Activated CD8-positive, alpha-beta T cell treated with anti-CD3 and anti-CD28 coated beads for 36 hours (primary cell): Measurements from ENCODE around the gene TXNDC2. TPM values are rescaled to one million over a fixed set of nuclear protein-coding genes. Genes with fewer than 3 reads are reported as not detected.

Experiments
- ATAC-seq: fragments of 200-7000 bp; cut with Tn5 transposase; one replicate; pipeline ENCODE4 v1.10.0; 2021; ENCODE audit warnings: mild to moderate bottlenecking, moderate library complexity
- CTCF ChIA-PET: fragments of 350-600 bp; sonication (Branson Sonifier 250); formaldehyde crosslinking; loops from one replicate; lab custom pipeline; 2021; ENCODE audit warnings: antibody characterized with exemption; lab: Charles Lee
- POLR2A ChIA-PET: fragments of 350-600 bp; sonication (Branson Sonifier 250); formaldehyde crosslinking; loops from one replicate; lab custom pipeline; 2021; ENCODE audit warnings: antibody characterized with exemption; lab: Charles Lee
- DNase-seq: peaks from one replicate; pipeline ENCODE4 v3.0.0-alpha.2; 2020
- H3K27ac Mint-ChIP-seq: one replicate; pipeline ENCODE4 v1.8.0; 2021; ENCODE audit warnings: mild to moderate bottlenecking, mixed read lengths
- H3K27me3 Mint-ChIP-seq: one replicate; pipeline ENCODE4 v1.8.0; 2021; ENCODE audit warnings: mixed read lengths
- H3K36me3 Mint-ChIP-seq: one replicate; pipeline ENCODE4 v1.8.0; 2021; ENCODE audit warnings: low read depth, mixed read lengths
- H3K4me1 Mint-ChIP-seq: one replicate; pipeline ENCODE4 v1.8.0; 2021; ENCODE audit warnings: low read depth, mixed read lengths
- H3K4me3 Mint-ChIP-seq: one replicate; pipeline ENCODE4 v1.8.0; 2021; ENCODE audit warnings: mild to moderate bottlenecking, moderate library complexity, mixed read lengths
- H3K9me3 Mint-ChIP-seq: one replicate; pipeline ENCODE4 v1.8.0; 2021; ENCODE audit warnings: mixed read lengths
- intact Hi-C: fragments of 100-400 bp; cut with micrococcal nuclease; formaldehyde crosslinking; loops from one replicate; pipeline ENCODE4 v1.10.0; 2022
- total RNA-seq, 2 experiments: library from RNA; stranded (reverse); gene quantifications; one replicate each; pipeline ENCODE4 v1.2.3, GENCODE V29; 2021
- TF ChIP-seq, protein P1 (sequence below): fragments of 200-600 bp; IDR thresholded peaks from one replicate; pipeline ENCODE4 v1.8.0; 2022; ENCODE audit warnings: antibody characterized with exemption, mild to moderate bottlenecking

Gene TXNDC2
- total RNA-seq, 2 experiments from 2014 or later, result not detected

DNA sequence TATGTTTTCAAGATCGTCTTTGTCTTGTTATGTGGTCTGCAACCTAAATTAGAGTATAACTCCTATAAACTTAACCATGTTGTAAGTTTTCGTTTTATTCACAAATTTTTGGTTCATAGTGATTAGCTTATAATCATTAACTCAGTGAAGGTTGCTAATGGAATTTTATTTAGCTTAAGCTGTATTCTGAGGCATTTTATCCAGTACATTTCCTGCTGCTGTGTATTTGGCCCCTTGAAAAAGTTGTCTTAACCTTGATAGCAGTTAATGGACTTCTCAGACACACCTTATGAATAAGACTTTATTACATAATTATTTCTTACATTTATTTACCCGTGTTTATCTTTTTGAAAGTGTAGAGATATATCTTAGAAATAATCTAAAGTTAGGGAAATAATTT is 48.5 kb downstream of the TXNDC2 start:
- TF ChIP-seq, protein P1, sequence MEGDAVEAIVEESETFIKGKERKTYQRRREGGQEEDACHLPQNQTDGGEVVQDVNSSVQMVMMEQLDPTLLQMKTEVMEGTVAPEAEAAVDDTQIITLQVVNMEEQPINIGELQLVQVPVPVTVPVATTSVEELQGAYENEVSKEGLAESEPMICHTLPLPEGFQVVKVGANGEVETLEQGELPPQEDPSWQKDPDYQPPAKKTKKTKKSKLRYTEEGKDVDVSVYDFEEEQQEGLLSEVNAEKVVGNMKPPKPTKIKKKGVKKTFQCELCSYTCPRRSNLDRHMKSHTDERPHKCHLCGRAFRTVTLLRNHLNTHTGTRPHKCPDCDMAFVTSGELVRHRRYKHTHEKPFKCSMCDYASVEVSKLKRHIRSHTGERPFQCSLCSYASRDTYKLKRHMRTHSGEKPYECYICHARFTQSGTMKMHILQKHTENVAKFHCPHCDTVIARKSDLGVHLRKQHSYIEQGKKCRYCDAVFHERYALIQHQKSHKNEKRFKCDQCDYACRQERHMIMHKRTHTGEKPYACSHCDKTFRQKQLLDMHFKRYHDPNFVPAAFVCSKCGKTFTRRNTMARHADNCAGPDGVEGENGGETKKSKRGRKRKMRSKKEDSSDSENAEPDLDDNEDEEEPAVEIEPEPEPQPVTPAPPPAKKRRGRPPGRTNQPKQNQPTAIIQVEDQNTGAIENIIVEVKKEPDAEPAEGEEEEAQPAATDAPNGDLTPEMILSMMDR, result no peak
- CTCF ChIA-PET, result no interaction called here
- H3K36me3 Mint-ChIP-seq, result peaks cover 33% of the 10 kb centered on the region
- no peak for ATAC-seq
- POLR2A ChIA-PET, result no interaction called here
- H3K9me3 Mint-ChIP-seq, result no peaks in the 10 kb centered on the region
- no peak for DNase-seq
- peaks cover 15% of the 10 kb centered on the region for H3K4me1 Mint-ChIP-seq
- H3K27ac Mint-ChIP-seq, result no peak overlapping the region
- H3K27me3 Mint-ChIP-seq, result no peaks in the 10 kb centered on the region
- H3K4me3 Mint-ChIP-seq, result no peak overlapping the region
- intact Hi-C loops, result no loop called here

Other genes with a start within 250 kb of the TXNDC2 start
- gene RAB31, start 177.7 kb upstream of the TXNDC2 start, total RNA-seq, result under 1 TPM; 0.45 to 0.76 TPM
- gene VAPA, start 28.0 kb downstream of the TXNDC2 start, total RNA-seq, result 100 to 1,000 TPM; 146 to 152 TPM